Ovary (tissue), 3 donors: ENCODE data around the gene PATJ.

Experiments used
- CTCF ChIP-seq, 3 donors: fragments of 450-650 bp in 2 of 3; fragments of 200-600 bp in 1 of 3; IDR thresholded peaks; one replicate each; pipeline versions ENCODE4 v1.5.1 to v1.8.0; 2016 to 2022; ENCODE audit warnings: antibody characterized with exemption in 3 of 3, mild to moderate bottlenecking in 1 of 3
- EP300 ChIP-seq: sonication (generic); formaldehyde crosslinking; IDR thresholded peaks from one replicate; pipeline ENCODE4 v1.6.1; 2017; ENCODE audit warnings: antibody characterized with exemption
- POLR2A ChIP-seq: fragments of 450-650 bp; IDR thresholded peaks from one replicate; pipeline ENCODE4 v1.6.1; 2017; ENCODE audit warnings: antibody characterized with exemption, mild to moderate bottlenecking, moderate library complexity
- donor health status: DM: no; HTN: no; CAD: no.

DNA sequence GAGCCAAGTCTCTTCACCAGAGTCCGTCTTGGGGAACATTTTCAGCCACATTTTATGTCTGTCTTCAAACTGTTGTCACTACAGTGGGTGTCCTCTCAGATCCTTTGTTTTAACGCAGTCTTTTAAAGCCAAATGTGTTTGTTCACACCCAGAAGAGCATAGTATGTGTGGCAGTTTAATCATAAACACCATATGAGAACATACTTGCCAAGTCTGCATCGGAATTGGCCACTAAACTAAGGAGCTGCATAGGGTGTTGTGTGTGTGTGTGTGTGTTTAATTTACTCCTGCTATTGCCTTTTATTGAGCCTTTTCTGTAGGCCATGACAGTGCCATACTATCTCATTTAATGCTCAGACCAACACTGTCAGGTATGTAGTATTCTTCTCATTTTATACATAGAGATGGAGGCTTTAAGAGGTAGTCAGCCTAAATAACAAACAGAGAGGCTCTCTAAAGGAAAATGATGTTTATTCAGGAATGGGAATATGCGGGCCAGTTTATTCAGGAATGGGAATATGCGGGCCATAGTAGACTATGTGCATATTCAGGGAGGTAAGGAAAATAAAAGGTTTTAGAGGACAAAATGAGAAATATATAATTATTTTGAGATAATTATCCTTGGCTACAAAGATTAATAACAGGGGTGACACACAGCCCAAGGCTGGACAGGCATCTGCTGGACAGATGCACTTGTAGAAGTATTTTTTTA is 384.5 kb downstream of the PATJ start:
- no peak for TF ChIP-seq CTCF (IDR thresholded peaks at IDR 0.05)
- TF ChIP-seq EP300: no peak
- TF ChIP-seq POLR2A: no peak
